H1 (cell line): ENCODE measurements around the gene PRKAR2B. TPM values are rescaled to one million over a fixed set of nuclear protein-coding genes. Genes with fewer than 3 reads are reported as not detected.

Experiments used
- CTCF ChIA-PET: fragments of 300-600 bp; sonication (Branson Sonifier 250); formaldehyde crosslinking; loops from one replicate; lab custom pipeline; 2021; ENCODE audit not compliant: partially characterized antibody; lab: Charles Lee
- POLR2A ChIA-PET: fragments of 300-600 bp; sonication (Branson Sonifier 250); formaldehyde crosslinking; loops from one replicate; lab custom pipeline; 2021; ENCODE audit warnings: inconsistent platforms; ENCODE audit not compliant: partially characterized antibody; lab: Charles Lee
- DNase-seq, 2 experiments: peaks; one replicate each; pipeline versions ENCODE4 v3.0.0 to v3.0.0-alpha.2; 2010 to 2022; ENCODE audit warnings: low spot score in 2 of 2, low read depth in 1 of 2, mixed read lengths in 1 of 2
- FAIRE-seq: peaks from 2 replicates; lab custom pipeline; 2011; peaks lifted over from hg19 to GRCh38; lab: Jason Lieb, UNC
- H2AFZ ChIP-seq: 2 replicates; pipeline ENCODE4 v1.8.1; 2012; ENCODE audit warnings: low read length, inconsistent platforms
- H2AK5ac ChIP-seq: 2 replicates; pipeline ENCODE4 v1.6.1; 2013; ENCODE audit warnings: low read depth, low read length
- H2BK120ac ChIP-seq: replicated peaks from 2 replicates; pipeline ENCODE3; 2013; ENCODE audit warnings: low read depth, low read length, inconsistent platforms
- H2BK12ac ChIP-seq: 2 replicates; pipeline ENCODE4 v1.6.1; 2013; ENCODE audit warnings: low read depth, low read length
- H2BK15ac ChIP-seq: 2 replicates; pipeline ENCODE4 v1.6.1; 2013; ENCODE audit warnings: low read length
- H2BK20ac ChIP-seq: 2 replicates; pipeline ENCODE4 v1.6.1; 2013; ENCODE audit warnings: low read length
- H2BK5ac ChIP-seq: 2 replicates; pipeline ENCODE4 v1.6.1; 2013; ENCODE audit warnings: low read depth, low read length
- H3K14ac ChIP-seq: 2 replicates; pipeline ENCODE4 v1.6.1; 2013; ENCODE audit warnings: inconsistent platforms; ENCODE audit not compliant: insufficient read length
- H3K18ac ChIP-seq: 2 replicates; pipeline ENCODE4 v1.6.1; 2013; ENCODE audit warnings: low read length; ENCODE audit errors: extremely low read depth
- H3K23ac ChIP-seq: 2 replicates; pipeline ENCODE4 v1.6.1; 2013; ENCODE audit warnings: inconsistent platforms; ENCODE audit not compliant: insufficient read length
- H3K23me2 ChIP-seq: 2 replicates; pipeline ENCODE4 v1.6.1; 2013; ENCODE audit warnings: low read depth, low read length
- H3K27ac ChIP-seq: 2 replicates; pipeline ENCODE4 v1.6.1; 2011; ENCODE audit warnings: low read depth, low read length, inconsistent platforms
- H3K27me3 ChIP-seq, 4 experiments: replicated peaks in 1 of 4; 1 replicate in 1 of 4; 2 replicates in 3 of 4; pipeline versions ENCODE4 v1.6.1 to v1.8.1; 2011 to 2013; ENCODE audit warnings: low read length in 3 of 4, mild to moderate bottlenecking in 3 of 4, inconsistent platforms in 2 of 4, mixed read lengths in 2 of 4, moderate library complexity in 1 of 4; ENCODE audit not compliant: control insufficient read depth in 3 of 4, insufficient read depth in 3 of 4; ENCODE audit errors: extremely low read depth in 1 of 4
- H3K36me3 ChIP-seq, 4 experiments: 2 replicates each; pipeline versions ENCODE4 v1.6.1 to v1.8.1; 2011 to 2013; ENCODE audit warnings: mild to moderate bottlenecking in 4 of 4, low read length in 3 of 4, moderate library complexity in 2 of 4, control low read depth in 1 of 4, inconsistent platforms in 1 of 4; ENCODE audit not compliant: insufficient read depth in 4 of 4, control insufficient read depth in 2 of 4
- H3K4ac ChIP-seq: replicated peaks from 2 replicates; pipeline ENCODE3; 2013; ENCODE audit warnings: low read length, low read depth, mixed read lengths, inconsistent platforms; ENCODE audit not compliant: insufficient read length
- H3K4me1 ChIP-seq, 4 experiments: replicated peaks in 1 of 4; 1 replicate in 1 of 4; 2 replicates in 3 of 4; pipeline versions ENCODE4 v1.6.1 to v1.8.1; 2011 to 2013; ENCODE audit warnings: low read length in 3 of 4, inconsistent platforms in 2 of 4, mixed read lengths in 1 of 4; ENCODE audit not compliant: insufficient read depth in 4 of 4, control insufficient read depth in 3 of 4
- H3K4me2 ChIP-seq, 2 experiments: 2 replicates each; pipeline versions ENCODE4 v1.6.1 to v1.8.1; 2011 to 2013; ENCODE audit warnings: low read depth in 2 of 2, low read length in 2 of 2, control low read depth in 1 of 2, inconsistent platforms in 1 of 2, mild to moderate bottlenecking in 1 of 2; ENCODE audit not compliant: insufficient read depth in 1 of 2
- H3K4me3 ChIP-seq, 4 experiments: fragments of 200-600, 300-600 bp in 1 of 4; sonication (generic), shearing (Covaris generic), sonication (Bioruptor Twin) in 1 of 4; 2 replicates each; pipeline versions ENCODE4 v1.5.1 to v1.8.1; 2011 to 2016; ENCODE audit warnings: low read length in 4 of 4, low read depth in 3 of 4, control low read depth in 2 of 4, inconsistent platforms in 2 of 4, mild to moderate bottlenecking in 2 of 4, mixed read lengths in 1 of 4, moderate library complexity in 1 of 4; ENCODE audit not compliant: insufficient read depth in 2 of 4; ENCODE audit errors: extremely low read depth in 1 of 4
- H3K56ac ChIP-seq: replicated peaks from 2 replicates; pipeline ENCODE3; 2013; ENCODE audit warnings: low read depth, mild to moderate bottlenecking, mixed read lengths, low read length, inconsistent platforms; ENCODE audit not compliant: insufficient read length
- H3K79me1 ChIP-seq: 2 replicates; pipeline ENCODE4 v1.6.1; 2013; ENCODE audit warnings: low read depth, low read length, control low read depth
- H3K79me2 ChIP-seq, 2 experiments: 2 replicates each; pipeline versions ENCODE4 v1.6.1 to v1.8.1; 2012 to 2013; ENCODE audit warnings: low read length in 2 of 2, mild to moderate bottlenecking in 2 of 2, inconsistent platforms in 1 of 2; ENCODE audit not compliant: insufficient read depth in 2 of 2, control insufficient read depth in 1 of 2
- H3K9ac ChIP-seq, 4 experiments: replicated peaks in 1 of 4; 1 replicate in 1 of 4; 2 replicates in 3 of 4; pipeline versions ENCODE4 v1.6.1 to v1.8.1; 2011 to 2013; ENCODE audit warnings: low read depth in 3 of 4, low read length in 3 of 4, control low read depth in 2 of 4, mild to moderate bottlenecking in 2 of 4, moderate library complexity in 2 of 4, inconsistent platforms in 1 of 4; ENCODE audit errors: extremely low read depth in 1 of 4
- H3K9me3 ChIP-seq, 2 experiments: 2 replicates each; pipeline versions ENCODE4 v1.6.1 to v1.8.1; 2012 to 2013; ENCODE audit warnings: mild to moderate bottlenecking in 2 of 2, moderate library complexity in 2 of 2, control low read depth in 1 of 2, inconsistent platforms in 1 of 2, low read depth in 1 of 2, low read length in 1 of 2, mixed read lengths in 1 of 2; ENCODE audit not compliant: insufficient read depth in 2 of 2
- H4K20me1 ChIP-seq, 2 experiments: replicated peaks in 1 of 2; 2 replicates each; pipeline versions ENCODE3 to v1.8.1; 2011 to 2013; ENCODE audit warnings: inconsistent platforms in 2 of 2, low read length in 2 of 2, mild to moderate bottlenecking in 1 of 2; ENCODE audit not compliant: insufficient read depth in 2 of 2, control insufficient read depth in 1 of 2
- H4K5ac ChIP-seq: 2 replicates; pipeline ENCODE4 v1.6.1; 2013; ENCODE audit warnings: low read length, low read depth, mixed read lengths, inconsistent platforms; ENCODE audit not compliant: insufficient read length
- H4K8ac ChIP-seq: 2 replicates; pipeline ENCODE4 v1.8.0; 2013; ENCODE audit warnings: mild to moderate bottlenecking, moderate library complexity, low read length, inconsistent platforms; ENCODE audit not compliant: insufficient read depth; ENCODE audit errors: extremely low read depth
- H4K91ac ChIP-seq: replicated peaks from 2 replicates; pipeline ENCODE3; 2013; ENCODE audit warnings: low read length, mixed read lengths, inconsistent platforms; ENCODE audit not compliant: insufficient read length
- CBX8 ChIP-seq: fragments of 300-800, 300-1000 bp; sonication (generic); IDR thresholded peaks from 2 replicates; pipeline ENCODE4 v1.7.1; 2016; ENCODE audit warnings: low read depth, low read length, borderline replicate concordance
- CREB1 ChIP-seq: IDR thresholded peaks from 2 replicates; pipeline ENCODE4 v1.6.1; 2012; ENCODE audit warnings: inconsistent platforms
- EP300 ChIP-seq, 2 experiments: IDR thresholded peaks; 1 replicate in 1 of 2; 2 replicates in 1 of 2; pipeline ENCODE4 v1.6.1; 2011 to 2012; ENCODE audit warnings: low read depth in 2 of 2, low read length in 2 of 2, mild to moderate bottlenecking in 2 of 2, borderline replicate concordance in 1 of 2, inconsistent platforms in 1 of 2, moderate library complexity in 1 of 2
- FOSL1 ChIP-seq: IDR thresholded peaks from 2 replicates; pipeline ENCODE4 v1.6.1; 2011; ENCODE audit warnings: mild to moderate bottlenecking, low read depth, low read length, moderate library complexity; ENCODE audit not compliant: insufficient read depth
- JUND ChIP-seq: IDR thresholded peaks from 2 replicates; pipeline ENCODE4 v1.6.1; 2011; ENCODE audit warnings: mild to moderate bottlenecking, improper control_type of control experiment, low read length
- MAFK ChIP-seq: IDR thresholded peaks from 2 replicates; pipeline ENCODE4 v1.6.1; 2012; ENCODE audit warnings: low read depth, mild to moderate bottlenecking, improper control_type of control experiment, low read length
- POLR2A ChIP-seq, 2 experiments: IDR thresholded peaks; 1 replicate in 1 of 2; 2 replicates in 1 of 2; pipeline ENCODE4 v1.6.1; 2011; ENCODE audit warnings: low read depth in 2 of 2, low read length in 2 of 2, mild to moderate bottlenecking in 2 of 2; ENCODE audit errors: control extremely low read depth in 1 of 2
- RFX5 ChIP-seq: IDR thresholded peaks from 2 replicates; pipeline ENCODE4 v1.6.1; 2011; ENCODE audit warnings: low read depth, low read length, improper control_type of control experiment, borderline replicate concordance
- SIRT6 ChIP-seq: IDR thresholded peaks from one replicate; pipeline ENCODE4 v1.7.1; 2012; ENCODE audit warnings: low read length, inconsistent platforms
- SP4 ChIP-seq: IDR thresholded peaks from 2 replicates; pipeline ENCODE4 v1.6.1; 2012; ENCODE audit warnings: low read length, inconsistent platforms
- TAF1 ChIP-seq: IDR thresholded peaks from 2 replicates; pipeline ENCODE4 v1.6.1; 2011; ENCODE audit warnings: mild to moderate bottlenecking, low read depth, low read length
- TAF7 ChIP-seq: optimal IDR thresholded peaks from 2 replicates; pipeline ENCODE3; 2011; ENCODE audit warnings: low read depth, mild to moderate bottlenecking, inconsistent platforms, low read length, moderate library complexity, borderline replicate concordance
- TBP ChIP-seq: IDR thresholded peaks from 2 replicates; pipeline ENCODE4 v1.6.1; 2011; ENCODE audit warnings: low read depth, low read length, improper control_type of control experiment
- WGBS, 2 experiments: shearing (Covaris generic) in 1 of 2; methylation state at CpG; one replicate each; pipeline versions ENCODE4 v1.1.6 to v1.1.7; 2013 to 2015; ENCODE audit warnings: low lambda C conversion rate in 2 of 2, mixed read lengths in 2 of 2, inconsistent platforms in 1 of 2, low coverage in 1 of 2, missing lambda C conversion rate in 1 of 2; ENCODE audit not compliant: insufficient replicate concordance in 2 of 2, insufficient coverage in 1 of 2, insufficient read length in 1 of 2; ENCODE audit errors: extremely low coverage in 1 of 2, missing lambda C conversion rate in 1 of 2; 5-methylcytosine and 5-hydroxymethylcytosine counted together
- polyA plus RNA-seq, 7 experiments: library from polyadenylated mRNA; depleted of rRNA in 3 of 7; stranded (reverse) in 5 of 7; unstranded in 2 of 7; fragments of >200 nt in 5 of 7; fragments of 200-250 nt in 2 of 7; gene quantifications; 1 replicate in 5 of 7; 2 replicates in 1 of 7; 4 replicates in 1 of 7; pipeline versions ENCODE4 v1.2.1 to v1.2.3, GENCODE V29; 2011 to 2013; ENCODE audit warnings: missing spikeins in 2 of 7, mixed read lengths in 2 of 7
- total RNA-seq: library from RNA; stranded (reverse); fragmentation: NEBNext Ultra II Directional; extraction: Animal tissue kit (Norgen Biotek cat#: 25700); gene quantifications from 2 replicates; pipeline ENCODE4 v1.2.1, GENCODE V29; 2021

Gene PRKAR2B
- total and polyA plus RNA-seq, 2 of the 8 experiments (the other 6 are each of a cell fraction or from before 2014, with no cell fraction given): 10.4 to 37.0 TPM

DNA sequence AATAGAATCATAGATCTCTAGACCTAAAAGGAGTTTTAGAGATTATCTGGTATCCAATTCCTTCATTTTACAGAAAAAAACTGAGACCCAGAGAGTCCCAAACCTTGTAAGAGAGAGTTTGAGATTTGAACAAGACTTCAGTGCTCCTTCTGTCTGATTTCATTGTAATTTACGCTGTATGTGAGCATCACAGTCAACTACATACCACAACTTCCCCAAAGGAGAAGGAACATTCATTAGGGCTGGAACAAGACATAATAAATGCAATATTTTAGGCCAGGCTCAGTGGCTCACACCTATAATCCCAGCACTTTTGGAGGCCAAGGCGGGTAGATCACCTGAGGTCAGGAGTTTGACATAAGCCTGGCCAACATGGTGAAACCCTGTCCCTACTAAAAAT lies 17.3 kb upstream of the PRKAR2B start:
- Histone ChIP-seq H3K23ac (no peak overlapping the region), H2AK5ac (no peak overlapping the region), H4K20me1 (no peaks in the 10 kb centered on the region)
- no peak for TF ChIP-seq SP4
- TF ChIP-seq JUND: no peak
- TF ChIP-seq CBX8: no peak
- TF ChIP-seq RFX5: no peak
- no peak for TF ChIP-seq CREB1
- TF ChIP-seq MAFK: no peak
- TF ChIP-seq TBP: no peak
- no peak for TF ChIP-seq FOSL1
- TF ChIP-seq EP300 (IDR thresholded peaks at IDR 0.05; ENCODE audit: borderline replicate concordance in 1 of 2, low read depth in 2 of 2, low read length in 2 of 2): no peak
- no peak for TF ChIP-seq TAF7
- no peak for TF ChIP-seq TAF1
- TF ChIP-seq SIRT6: no peak
- no peak for TF ChIP-seq POLR2A (IDR thresholded peaks at IDR 0.05; ENCODE audit: control extremely low read depth in 1 of 2, low read depth in 2 of 2, low read length in 2 of 2)
- TF ChIP-seq, all 59 proteins: peak for 0
- Histone ChIP-seq H4K8ac (no peak overlapping the region), H3K9me3 (no peaks in the 10 kb centered on the region), H4K91ac (no peak overlapping the region), H3K23me2 (no peaks in the 10 kb centered on the region; the same call in 1 of the 2 replicates), H2BK20ac (no peak overlapping the region), H2BK12ac (no peak overlapping the region), H2AFZ (no peak overlapping the region), H3K18ac (no peak overlapping the region), H3K79me1 (no peaks in the 10 kb centered on the region), H3K27ac (no peak overlapping the region), H4K5ac (no peak overlapping the region), H3K14ac (no peak overlapping the region), H3K36me3 (no peaks in the 10 kb centered on the region), H3K9ac (no peak overlapping the region), H3K4me2 (no peak overlapping the region), H2BK15ac (no peak overlapping the region), H2BK5ac (no peak overlapping the region), H3K4me1 (no peaks in the 10 kb centered on the region), H3K4me3 (no peak overlapping the region), H3K4ac (no peak overlapping the region), H3K79me2 (no peaks in the 10 kb centered on the region), H3K27me3 (no peaks in the 10 kb centered on the region), H3K56ac (no peak overlapping the region), H2BK120ac (no peak overlapping the region)
- ChIA-PET CTCF (no interaction called here), POLR2A (no interaction called here)
- DNase-seq (no peak), FAIRE-seq (no peak)
- 92% methylated on average over 2 of the region's 2 CpGs; no CpG with 5 or more reads in 1 of the 2 experiments for WGBS, 2 experiments
